H1 (cell line): ENCODE results near the gene SMYD3. TPM values are rescaled to one million over a fixed set of nuclear protein-coding genes. Genes with fewer than 3 reads are reported as not detected.

Source experiments
- CTCF ChIA-PET: fragments of 300-600 bp; sonication (Branson Sonifier 250); formaldehyde crosslinking; loops from one replicate; lab custom pipeline; 2021; ENCODE audit not compliant: partially characterized antibody; lab: Charles Lee
- POLR2A ChIA-PET: fragments of 300-600 bp; sonication (Branson Sonifier 250); formaldehyde crosslinking; loops from one replicate; lab custom pipeline; 2021; ENCODE audit warnings: inconsistent platforms; ENCODE audit not compliant: partially characterized antibody; lab: Charles Lee
- DNase-seq, 2 experiments: peaks; one replicate each; pipeline versions ENCODE4 v3.0.0 to v3.0.0-alpha.2; 2010 to 2022; ENCODE audit warnings: low spot score in 2 of 2, low read depth in 1 of 2, mixed read lengths in 1 of 2
- FAIRE-seq: peaks from 2 replicates; lab custom pipeline; 2011; peaks lifted over from hg19 to GRCh38; lab: Jason Lieb, UNC
- H2AFZ ChIP-seq: 2 replicates; pipeline ENCODE4 v1.8.1; 2012; ENCODE audit warnings: low read length, inconsistent platforms
- H2AK5ac ChIP-seq: 2 replicates; pipeline ENCODE4 v1.6.1; 2013; ENCODE audit warnings: low read depth, low read length
- H2BK120ac ChIP-seq: replicated peaks from 2 replicates; pipeline ENCODE3; 2013; ENCODE audit warnings: low read depth, low read length, inconsistent platforms
- H2BK12ac ChIP-seq: 2 replicates; pipeline ENCODE4 v1.6.1; 2013; ENCODE audit warnings: low read depth, low read length
- H2BK15ac ChIP-seq: 2 replicates; pipeline ENCODE4 v1.6.1; 2013; ENCODE audit warnings: low read length
- H2BK20ac ChIP-seq: 2 replicates; pipeline ENCODE4 v1.6.1; 2013; ENCODE audit warnings: low read length
- H2BK5ac ChIP-seq: 2 replicates; pipeline ENCODE4 v1.6.1; 2013; ENCODE audit warnings: low read depth, low read length
- H3K14ac ChIP-seq: 2 replicates; pipeline ENCODE4 v1.6.1; 2013; ENCODE audit warnings: inconsistent platforms; ENCODE audit not compliant: insufficient read length
- H3K18ac ChIP-seq: 2 replicates; pipeline ENCODE4 v1.6.1; 2013; ENCODE audit warnings: low read length; ENCODE audit errors: extremely low read depth
- H3K23ac ChIP-seq: 2 replicates; pipeline ENCODE4 v1.6.1; 2013; ENCODE audit warnings: inconsistent platforms; ENCODE audit not compliant: insufficient read length
- H3K23me2 ChIP-seq: 2 replicates; pipeline ENCODE4 v1.6.1; 2013; ENCODE audit warnings: low read depth, low read length
- H3K27ac ChIP-seq: 2 replicates; pipeline ENCODE4 v1.6.1; 2011; ENCODE audit warnings: low read depth, low read length, inconsistent platforms
- H3K27me3 ChIP-seq, 4 experiments: replicated peaks in 1 of 4; 1 replicate in 1 of 4; 2 replicates in 3 of 4; pipeline versions ENCODE4 v1.6.1 to v1.8.1; 2011 to 2013; ENCODE audit warnings: low read length in 3 of 4, mild to moderate bottlenecking in 3 of 4, inconsistent platforms in 2 of 4, mixed read lengths in 2 of 4, moderate library complexity in 1 of 4; ENCODE audit not compliant: control insufficient read depth in 3 of 4, insufficient read depth in 3 of 4; ENCODE audit errors: extremely low read depth in 1 of 4
- H3K36me3 ChIP-seq, 4 experiments: 2 replicates each; pipeline versions ENCODE4 v1.6.1 to v1.8.1; 2011 to 2013; ENCODE audit warnings: mild to moderate bottlenecking in 4 of 4, low read length in 3 of 4, moderate library complexity in 2 of 4, control low read depth in 1 of 4, inconsistent platforms in 1 of 4; ENCODE audit not compliant: insufficient read depth in 4 of 4, control insufficient read depth in 2 of 4
- H3K4ac ChIP-seq: replicated peaks from 2 replicates; pipeline ENCODE3; 2013; ENCODE audit warnings: low read length, low read depth, mixed read lengths, inconsistent platforms; ENCODE audit not compliant: insufficient read length
- H3K4me1 ChIP-seq, 4 experiments: replicated peaks in 1 of 4; 1 replicate in 1 of 4; 2 replicates in 3 of 4; pipeline versions ENCODE4 v1.6.1 to v1.8.1; 2011 to 2013; ENCODE audit warnings: low read length in 3 of 4, inconsistent platforms in 2 of 4, mixed read lengths in 1 of 4; ENCODE audit not compliant: insufficient read depth in 4 of 4, control insufficient read depth in 3 of 4
- H3K4me2 ChIP-seq, 2 experiments: 2 replicates each; pipeline versions ENCODE4 v1.6.1 to v1.8.1; 2011 to 2013; ENCODE audit warnings: low read depth in 2 of 2, low read length in 2 of 2, control low read depth in 1 of 2, inconsistent platforms in 1 of 2, mild to moderate bottlenecking in 1 of 2; ENCODE audit not compliant: insufficient read depth in 1 of 2
- H3K4me3 ChIP-seq, 4 experiments: fragments of 200-600, 300-600 bp in 1 of 4; sonication (generic), shearing (Covaris generic), sonication (Bioruptor Twin) in 1 of 4; 2 replicates each; pipeline versions ENCODE4 v1.5.1 to v1.8.1; 2011 to 2016; ENCODE audit warnings: low read length in 4 of 4, low read depth in 3 of 4, control low read depth in 2 of 4, inconsistent platforms in 2 of 4, mild to moderate bottlenecking in 2 of 4, mixed read lengths in 1 of 4, moderate library complexity in 1 of 4; ENCODE audit not compliant: insufficient read depth in 2 of 4; ENCODE audit errors: extremely low read depth in 1 of 4
- H3K56ac ChIP-seq: replicated peaks from 2 replicates; pipeline ENCODE3; 2013; ENCODE audit warnings: low read depth, mild to moderate bottlenecking, mixed read lengths, low read length, inconsistent platforms; ENCODE audit not compliant: insufficient read length
- H3K79me1 ChIP-seq: 2 replicates; pipeline ENCODE4 v1.6.1; 2013; ENCODE audit warnings: low read depth, low read length, control low read depth
- H3K79me2 ChIP-seq, 2 experiments: 2 replicates each; pipeline versions ENCODE4 v1.6.1 to v1.8.1; 2012 to 2013; ENCODE audit warnings: low read length in 2 of 2, mild to moderate bottlenecking in 2 of 2, inconsistent platforms in 1 of 2; ENCODE audit not compliant: insufficient read depth in 2 of 2, control insufficient read depth in 1 of 2
- H3K9ac ChIP-seq, 4 experiments: replicated peaks in 1 of 4; 1 replicate in 1 of 4; 2 replicates in 3 of 4; pipeline versions ENCODE4 v1.6.1 to v1.8.1; 2011 to 2013; ENCODE audit warnings: low read depth in 3 of 4, low read length in 3 of 4, control low read depth in 2 of 4, mild to moderate bottlenecking in 2 of 4, moderate library complexity in 2 of 4, inconsistent platforms in 1 of 4; ENCODE audit errors: extremely low read depth in 1 of 4
- H3K9me3 ChIP-seq, 2 experiments: 2 replicates each; pipeline versions ENCODE4 v1.6.1 to v1.8.1; 2012 to 2013; ENCODE audit warnings: mild to moderate bottlenecking in 2 of 2, moderate library complexity in 2 of 2, control low read depth in 1 of 2, inconsistent platforms in 1 of 2, low read depth in 1 of 2, low read length in 1 of 2, mixed read lengths in 1 of 2; ENCODE audit not compliant: insufficient read depth in 2 of 2
- H4K20me1 ChIP-seq, 2 experiments: replicated peaks in 1 of 2; 2 replicates each; pipeline versions ENCODE3 to v1.8.1; 2011 to 2013; ENCODE audit warnings: inconsistent platforms in 2 of 2, low read length in 2 of 2, mild to moderate bottlenecking in 1 of 2; ENCODE audit not compliant: insufficient read depth in 2 of 2, control insufficient read depth in 1 of 2
- H4K5ac ChIP-seq: 2 replicates; pipeline ENCODE4 v1.6.1; 2013; ENCODE audit warnings: low read length, low read depth, mixed read lengths, inconsistent platforms; ENCODE audit not compliant: insufficient read length
- H4K8ac ChIP-seq: 2 replicates; pipeline ENCODE4 v1.8.0; 2013; ENCODE audit warnings: mild to moderate bottlenecking, moderate library complexity, low read length, inconsistent platforms; ENCODE audit not compliant: insufficient read depth; ENCODE audit errors: extremely low read depth
- H4K91ac ChIP-seq: replicated peaks from 2 replicates; pipeline ENCODE3; 2013; ENCODE audit warnings: low read length, mixed read lengths, inconsistent platforms; ENCODE audit not compliant: insufficient read length
- BRCA1 ChIP-seq: IDR thresholded peaks from 2 replicates; pipeline ENCODE4 v1.6.1; 2012; ENCODE audit warnings: low read depth, low read length, improper control_type of control experiment
- WGBS, 2 experiments: shearing (Covaris generic) in 1 of 2; methylation state at CpG; one replicate each; pipeline versions ENCODE4 v1.1.6 to v1.1.7; 2013 to 2015; ENCODE audit warnings: low lambda C conversion rate in 2 of 2, mixed read lengths in 2 of 2, inconsistent platforms in 1 of 2, low coverage in 1 of 2, missing lambda C conversion rate in 1 of 2; ENCODE audit not compliant: insufficient replicate concordance in 2 of 2, insufficient coverage in 1 of 2, insufficient read length in 1 of 2; ENCODE audit errors: extremely low coverage in 1 of 2, missing lambda C conversion rate in 1 of 2; 5-methylcytosine and 5-hydroxymethylcytosine counted together
- polyA plus RNA-seq, 7 experiments: library from polyadenylated mRNA; depleted of rRNA in 3 of 7; stranded (reverse) in 5 of 7; unstranded in 2 of 7; fragments of >200 nt in 5 of 7; fragments of 200-250 nt in 2 of 7; gene quantifications; 1 replicate in 5 of 7; 2 replicates in 1 of 7; 4 replicates in 1 of 7; pipeline versions ENCODE4 v1.2.1 to v1.2.3, GENCODE V29; 2011 to 2013; ENCODE audit warnings: missing spikeins in 2 of 7, mixed read lengths in 2 of 7
- total RNA-seq: library from RNA; stranded (reverse); fragmentation: NEBNext Ultra II Directional; extraction: Animal tissue kit (Norgen Biotek cat#: 25700); gene quantifications from 2 replicates; pipeline ENCODE4 v1.2.1, GENCODE V29; 2021

Gene SMYD3
- total and polyA plus RNA-seq, 2 of the 8 experiments (the other 6 are each of a cell fraction or from before 2014, with no cell fraction given), result 17.3 to 25.4 TPM

- H2BK15ac ChIP-seq, result no peak overlapping the region
- H3K9ac ChIP-seq, result no peak overlapping the region
- H3K23me2 ChIP-seq, result no peaks in the 10 kb centered on the region
- WGBS, 2 experiments, result 92% methylated on average over 7 of the region's 7 CpGs; no CpG with 5 or more reads in 1 of the 2 experiments
- no peak overlapping the region for H2BK5ac ChIP-seq
- no peak overlapping the region for H4K8ac ChIP-seq
- no peak overlapping the region for H3K23ac ChIP-seq
- H3K9me3 ChIP-seq, result no peaks in the 10 kb centered on the region
- no peak overlapping the region for H2BK120ac ChIP-seq
- no peaks in the 10 kb centered on the region for H3K27me3 ChIP-seq
- H3K27ac ChIP-seq, result no peak overlapping the region
- H2BK20ac ChIP-seq, result no peak overlapping the region
- no peak overlapping the region for H2AFZ ChIP-seq
- H3K14ac ChIP-seq, result no peak overlapping the region
- no peak overlapping the region for H3K18ac ChIP-seq
- H4K20me1 ChIP-seq, result no peaks in the 10 kb centered on the region
- H3K4me3 ChIP-seq, result no peak overlapping the region
- H3K79me1 ChIP-seq, result no peaks in the 10 kb centered on the region
- no peak overlapping the region for H3K4ac ChIP-seq
- FAIRE-seq, result no peak
- DNase-seq, result no peak
- H4K91ac ChIP-seq, result no peak overlapping the region
- H4K5ac ChIP-seq, result no peak overlapping the region
- CTCF ChIA-PET, result interaction anchor here (0.6 to 1.3 kb wide), 3 partner anchors 13 to 704 kb away, joined by 3 to 4 read pairs (median 3); no protein-coding TSS in a partner anchor
- no peaks in the 10 kb centered on the region for H3K36me3 ChIP-seq
- H3K56ac ChIP-seq, result no peak overlapping the region
- H3K4me1 ChIP-seq, result no peaks in the 10 kb centered on the region
- no peak overlapping the region for H2AK5ac ChIP-seq
- no peaks in the 10 kb centered on the region for H3K79me2 ChIP-seq
- POLR2A ChIA-PET, result no interaction called here
- no peak overlapping the region for H2BK12ac ChIP-seq
- TF ChIP-seq BRCA1, result no peak
- H3K4me2 ChIP-seq, result no peak overlapping the region
Observed at GRCh38 chr1:245832771-245833527, 674.1 kb downstream of the SMYD3 start.
